K562 (cell line): ENCODE measurements around the gene CLTA. TPM values are rescaled to one million over a fixed set of nuclear protein-coding genes. Genes with fewer than 3 reads are reported as not detected.
A peak's percentile ranks its signal among the peaks of the same experiment; 100 is the strongest.

Experiments
- ATAC-seq: fragments of 200-7000 bp; cut with Tn5 transposase; 3 replicates; pipeline ENCODE4 v1.9.1; 2020; ENCODE audit warnings: moderate library complexity
- BruUV-seq: library from RNA; stranded (reverse); fragments of 400-500 nt; replicated peaks from 2 replicates; lab custom pipeline; 2021; lab: Mats Ljungman, UMichigan
- CTCF ChIA-PET: fragments of 300-600 bp; formaldehyde crosslinking; extraction: SDS; loops from one replicate; lab custom pipeline; 2021; ENCODE audit warnings: low intra/inter-chr PET ratio; lab: Yijun Ruan, JAX
- POLR2A ChIA-PET: fragments of 300-600, 350-650 bp; sonication (Branson Sonifier 250); formaldehyde crosslinking; extraction: SDS; loops from one replicate; lab custom pipeline; 2021; ENCODE audit warnings: antibody characterized with exemption, inconsistent platforms; lab: Yijun Ruan, JAX
- DNase-seq, 4 experiments: peaks; one replicate each; pipeline versions ENCODE4 v3.0.0 to v3.0.0-alpha.2; 2011 to 2018; ENCODE audit warnings: low spot score in 3 of 4, mixed read lengths in 3 of 4; ENCODE audit errors: extremely low read depth in 1 of 4
- FAIRE-seq: peaks from 2 replicates; lab custom pipeline; 2011; peaks lifted over from hg19 to GRCh38; lab: Jason Lieb, UNC
- H2AFZ ChIP-seq: 2 replicates; pipeline ENCODE4 v1.6.0; 2011; ENCODE audit warnings: low read depth, low read length, control low read depth, inconsistent platforms
- H3K27ac ChIP-seq: fragments of 200-600 bp; 3 replicates; pipeline ENCODE4 v1.8.0; 2011; ENCODE audit warnings: low read depth, mild to moderate bottlenecking, control low read depth, inconsistent platforms, low read length, moderate library complexity, mixed read lengths; ENCODE audit errors: extremely low read depth
- H3K27me3 ChIP-seq, 2 experiments: fragments of 300-600 bp in 1 of 2; 2 replicates in 1 of 2; 3 replicates in 1 of 2; pipeline versions ENCODE4 v1.6.0 to v1.8.0; 2011; ENCODE audit warnings: inconsistent platforms in 2 of 2, low read length in 2 of 2, mild to moderate bottlenecking in 1 of 2, mixed read lengths in 1 of 2, moderate library complexity in 1 of 2; ENCODE audit not compliant: control insufficient read depth in 2 of 2, insufficient read depth in 2 of 2
- H3K36me3 ChIP-seq: fragments of 300-600 bp; 3 replicates; pipeline ENCODE4 v1.8.0; 2011; ENCODE audit warnings: mild to moderate bottlenecking, low read length, inconsistent platforms; ENCODE audit not compliant: control insufficient read depth, insufficient read depth
- H3K4me1 ChIP-seq, 2 experiments: fragments of 200-600 bp in 1 of 2; replicated peaks in 1 of 2; 2 replicates in 1 of 2; 3 replicates in 1 of 2; pipeline versions ENCODE4 v1.5.1 to v1.8.0; 2011; ENCODE audit warnings: inconsistent platforms in 2 of 2, low read length in 2 of 2, mild to moderate bottlenecking in 1 of 2, mixed read lengths in 1 of 2, moderate library complexity in 1 of 2; ENCODE audit not compliant: control insufficient read depth in 2 of 2, insufficient read depth in 2 of 2
- H3K4me2 ChIP-seq: 2 replicates; pipeline ENCODE4 v1.6.1; 2011; ENCODE audit warnings: low read length, control low read depth, inconsistent platforms, mixed read lengths; ENCODE audit not compliant: insufficient read depth
- H3K4me3 ChIP-seq: fragments of 200-600 bp; sonication (generic), shearing (Covaris generic); 2 replicates; pipeline ENCODE4 v1.5.1; 2016; ENCODE audit warnings: control low read depth, inconsistent platforms
- H3K79me2 ChIP-seq: fragments of 200-600 bp; 3 replicates; pipeline ENCODE4 v1.8.0; 2011; ENCODE audit warnings: low read length, inconsistent platforms; ENCODE audit not compliant: control insufficient read depth, insufficient read depth
- H3K9ac ChIP-seq, 2 experiments: 2 replicates each; pipeline versions ENCODE4 v1.6.0 to v1.6.1; 2011; ENCODE audit warnings: low read depth in 2 of 2, low read length in 2 of 2, control low read depth in 1 of 2, inconsistent platforms in 1 of 2, mild to moderate bottlenecking in 1 of 2, mixed read lengths in 1 of 2; ENCODE audit not compliant: insufficient read depth in 1 of 2
- H3K9me1 ChIP-seq: one replicate; pipeline ENCODE4 v1.6.0; 2011; ENCODE audit warnings: inconsistent platforms, mild to moderate bottlenecking, low read length, moderate library complexity; ENCODE audit not compliant: control insufficient read depth, insufficient read depth
- H3K9me3 ChIP-seq: replicated peaks from 2 replicates; pipeline ENCODE4 v1.5.1; 2011; ENCODE audit warnings: low read depth, low read length, inconsistent platforms; ENCODE audit not compliant: control insufficient read depth, insufficient read depth
- H4K20me1 ChIP-seq: replicated peaks from 2 replicates; pipeline ENCODE4 v1.6.1; 2011; ENCODE audit warnings: low read length, inconsistent platforms, mixed read lengths; ENCODE audit not compliant: control insufficient read depth, insufficient read depth
- ARID1B ChIP-seq: fragments of 450-650 bp; IDR thresholded peaks from 2 replicates; pipeline ENCODE4 v1.6.1; 2016; ENCODE audit warnings: antibody characterized with exemption, mild to moderate bottlenecking, inconsistent platforms
- CBX3 ChIP-seq, 2 experiments: IDR thresholded peaks; 1 replicate in 1 of 2; 2 replicates in 1 of 2; pipeline ENCODE4 v1.6.1; 2012; ENCODE audit warnings: inconsistent platforms in 2 of 2, low read length in 2 of 2, borderline replicate concordance in 1 of 2, control low read depth in 1 of 2
- MCM7 ChIP-seq, 2 experiments: fragments of 450-650 bp; IDR thresholded peaks; 2 replicates each; pipeline ENCODE4 v1.6.1; 2016 to 2018
- WGBS: fragments of 100-300 bp; shearing (Covaris generic); methylation state at CpG from one replicate; pipeline ENCODE4 v1.1.6; 2016; ENCODE audit warnings: low coverage, mixed read lengths; ENCODE audit not compliant: insufficient coverage; ENCODE audit errors: missing lambda C conversion rate; 5-methylcytosine and 5-hydroxymethylcytosine counted together
- in situ Hi-C: fragments of 300-500 bp; cut with MboI; formaldehyde crosslinking; loops from 4 replicates; pipeline ENCODE4 v1.15.0; 2018; ENCODE audit warnings: inconsistent platforms, mixed read lengths
- intact Hi-C: fragments of 100-400 bp; cut with micrococcal nuclease; formaldehyde crosslinking; loops from 2 replicates; pipeline ENCODE4 v1.14.2; 2022
- polyA plus RNA-seq, 8 experiments: library from polyadenylated mRNA; depleted of rRNA in 4 of 8; stranded (reverse) in 5 of 8; unstranded in 3 of 8; fragments of >200 nt; fragmentation: Nextera tagmentation in 2 of 8; fragmentation: Illumina TruSeq in 1 of 8; extraction: Ambion mirVana in 2 of 8; extraction: Trizol in 1 of 8; gene quantifications; 2 replicates each; pipeline versions ENCODE4 v1.2.1 to v1.2.3, GENCODE V29; 2011 to 2014; ENCODE audit warnings: inconsistent platforms in 1 of 8, missing spikeins in 1 of 8
- total RNA-seq, 7 experiments: library from RNA; depleted of rRNA in 6 of 7; stranded (reverse); fragments of >200 nt in 6 of 7; fragmentation: Illumina TruSeq in 2 of 7; extraction: Trizol in 2 of 7; gene quantifications; 2 replicates each; pipeline versions ENCODE4 v1.2.1 to v1.2.3, GENCODE V29; 2011 to 2021; ENCODE audit warnings: low replicate concordance in 1 of 7
- TF ChIP-seq, protein P1 (sequence below), 2 experiments: fragments of 450-650 bp; IDR thresholded peaks; 2 replicates each; pipeline ENCODE4 v1.6.1; 2016; ENCODE audit warnings: mild to moderate bottlenecking in 2 of 2, borderline replicate concordance in 1 of 2, low read depth in 1 of 2, moderate library complexity in 1 of 2

The CLTA gene
- total and polyA plus RNA-seq, 9 of the 15 experiments (the other 6 are each of a cell fraction or from before 2014, with no cell fraction given): 37.8 to 219 (median 144) TPM

DNA sequence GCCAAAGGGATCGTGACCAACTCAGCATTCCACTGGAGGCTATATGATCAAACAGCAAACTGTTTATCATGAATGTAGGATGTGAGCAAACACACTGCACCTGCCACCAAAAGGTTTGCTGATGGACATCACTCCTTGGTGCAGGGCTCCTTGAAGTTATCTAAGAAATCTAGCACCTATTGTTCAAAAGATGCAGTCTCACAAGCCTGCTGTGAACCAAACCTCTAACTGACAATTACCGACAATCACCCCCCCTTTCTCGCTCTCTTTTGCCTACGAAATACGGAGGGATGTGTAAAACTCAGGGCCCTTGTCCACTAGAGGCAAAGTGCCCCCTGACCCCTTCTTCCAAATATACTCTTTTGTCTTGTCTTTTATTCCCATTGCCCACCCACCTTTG, 2.5 kb upstream of the CLTA start:
- Histone ChIP-seq H3K36me3 (peaks cover 5% of the 10 kb centered on the region; the same call in 2 of the 3 replicates), H3K9me3 (no peaks in the 10 kb centered on the region), H3K27me3 (no peaks in the 10 kb centered on the region), H3K27ac (no peak overlapping the region), H4K20me1 (peaks cover 20% of the 10 kb centered on the region), H2AFZ (no peak overlapping the region), H3K79me2 (peaks cover 26% of the 10 kb centered on the region)
- ATAC-seq: no peak
- 48% methylated on average over 5 of the region's 5 CpGs for WGBS
- intact Hi-C loops: no loop called here
- no TSS peak for BruUV-seq
- no peak for TF ChIP-seq MCM7 (IDR thresholded peaks at IDR 0.05)
- no peak for TF ChIP-seq CBX3 (IDR thresholded peaks at IDR 0.05; ENCODE audit: borderline replicate concordance in 1 of 2, low read length in 2 of 2)
- TF ChIP-seq, all 486 proteins: peak for 0
- H3K9me1 ChIP-seq: no peaks in the 10 kb centered on the region
- POLR2A ChIA-PET: no interaction called here
- H3K4me3 ChIP-seq: no peak overlapping the region
- no peak for DNase-seq
- no peak overlapping the region for H3K4me2 ChIP-seq
- peaks cover 3 to 12% of the 10 kb centered on the region in 2 experiments; a peak in 3 of 5 replicates for H3K4me1 ChIP-seq
- H3K9ac ChIP-seq: no peak overlapping the region
- no peak for FAIRE-seq
- CTCF ChIA-PET: no interaction called here
- in situ Hi-C loops: no loop called here

DNA sequence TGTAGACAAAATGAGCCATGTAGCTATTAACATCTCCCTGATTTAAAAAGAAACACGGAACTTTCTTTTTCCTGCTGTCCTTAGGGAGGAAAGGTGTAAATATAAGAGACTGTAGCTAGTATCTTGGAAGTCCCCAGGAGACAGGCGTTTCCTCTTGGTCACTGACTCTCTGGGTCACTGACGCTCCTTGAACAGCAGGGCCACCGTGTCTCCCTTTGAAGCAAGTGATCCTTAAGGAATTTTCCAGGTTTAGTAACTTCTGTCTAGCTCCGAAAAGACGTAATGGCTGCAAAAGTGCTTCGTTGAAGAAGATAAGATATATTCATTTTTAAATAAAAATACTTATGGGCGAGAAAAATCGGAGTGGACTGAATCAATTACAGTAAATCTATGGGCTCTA, 745 bp upstream of the CLTA start:
- Histone ChIP-seq H2AFZ (peak overlapping the region; percentile 97), H3K27me3 (no peaks in the 10 kb centered on the region), H3K36me3 (peaks cover 21% of the 10 kb centered on the region; the same call in 2 of the 3 replicates), H3K79me2 (peaks cover 42% of the 10 kb centered on the region), H4K20me1 (peaks cover 28% of the 10 kb centered on the region), H3K4me1 (peaks cover 3 to 12% of the 10 kb centered on the region in 2 experiments; a peak in 4 of 5 replicates), H3K27ac (peak overlapping the region; percentile 93), H3K4me3 (peak overlapping the region; percentile 97), H3K4me2 (peak overlapping the region; percentile 85), H3K9me3 (no peaks in the 10 kb centered on the region), H3K9me1 (no peaks in the 10 kb centered on the region), H3K9ac (peak overlapping the region; percentile 82 to 96; a peak in 3 of 4 replicates)
- no peak for ATAC-seq
- ChIA-PET CTCF (no interaction called here), POLR2A (interaction anchor here (0.6 to 2.8 kb wide), 13 partner anchors 8 to 139 kb away, joined by 3 to 13 read pairs (median 4); partner anchors contain the start of gene GNE)
- BruUV-seq: TSS peak; percentile 98
- FAIRE-seq: no peak
- 6% methylated on average over 9 of the region's 9 CpGs for WGBS
- peak in 1 of 4 experiments; percentile 33 for DNase-seq
- intact Hi-C loops: no loop called here
- in situ Hi-C loops: no loop called here
- TF ChIP-seq, protein P1, sequence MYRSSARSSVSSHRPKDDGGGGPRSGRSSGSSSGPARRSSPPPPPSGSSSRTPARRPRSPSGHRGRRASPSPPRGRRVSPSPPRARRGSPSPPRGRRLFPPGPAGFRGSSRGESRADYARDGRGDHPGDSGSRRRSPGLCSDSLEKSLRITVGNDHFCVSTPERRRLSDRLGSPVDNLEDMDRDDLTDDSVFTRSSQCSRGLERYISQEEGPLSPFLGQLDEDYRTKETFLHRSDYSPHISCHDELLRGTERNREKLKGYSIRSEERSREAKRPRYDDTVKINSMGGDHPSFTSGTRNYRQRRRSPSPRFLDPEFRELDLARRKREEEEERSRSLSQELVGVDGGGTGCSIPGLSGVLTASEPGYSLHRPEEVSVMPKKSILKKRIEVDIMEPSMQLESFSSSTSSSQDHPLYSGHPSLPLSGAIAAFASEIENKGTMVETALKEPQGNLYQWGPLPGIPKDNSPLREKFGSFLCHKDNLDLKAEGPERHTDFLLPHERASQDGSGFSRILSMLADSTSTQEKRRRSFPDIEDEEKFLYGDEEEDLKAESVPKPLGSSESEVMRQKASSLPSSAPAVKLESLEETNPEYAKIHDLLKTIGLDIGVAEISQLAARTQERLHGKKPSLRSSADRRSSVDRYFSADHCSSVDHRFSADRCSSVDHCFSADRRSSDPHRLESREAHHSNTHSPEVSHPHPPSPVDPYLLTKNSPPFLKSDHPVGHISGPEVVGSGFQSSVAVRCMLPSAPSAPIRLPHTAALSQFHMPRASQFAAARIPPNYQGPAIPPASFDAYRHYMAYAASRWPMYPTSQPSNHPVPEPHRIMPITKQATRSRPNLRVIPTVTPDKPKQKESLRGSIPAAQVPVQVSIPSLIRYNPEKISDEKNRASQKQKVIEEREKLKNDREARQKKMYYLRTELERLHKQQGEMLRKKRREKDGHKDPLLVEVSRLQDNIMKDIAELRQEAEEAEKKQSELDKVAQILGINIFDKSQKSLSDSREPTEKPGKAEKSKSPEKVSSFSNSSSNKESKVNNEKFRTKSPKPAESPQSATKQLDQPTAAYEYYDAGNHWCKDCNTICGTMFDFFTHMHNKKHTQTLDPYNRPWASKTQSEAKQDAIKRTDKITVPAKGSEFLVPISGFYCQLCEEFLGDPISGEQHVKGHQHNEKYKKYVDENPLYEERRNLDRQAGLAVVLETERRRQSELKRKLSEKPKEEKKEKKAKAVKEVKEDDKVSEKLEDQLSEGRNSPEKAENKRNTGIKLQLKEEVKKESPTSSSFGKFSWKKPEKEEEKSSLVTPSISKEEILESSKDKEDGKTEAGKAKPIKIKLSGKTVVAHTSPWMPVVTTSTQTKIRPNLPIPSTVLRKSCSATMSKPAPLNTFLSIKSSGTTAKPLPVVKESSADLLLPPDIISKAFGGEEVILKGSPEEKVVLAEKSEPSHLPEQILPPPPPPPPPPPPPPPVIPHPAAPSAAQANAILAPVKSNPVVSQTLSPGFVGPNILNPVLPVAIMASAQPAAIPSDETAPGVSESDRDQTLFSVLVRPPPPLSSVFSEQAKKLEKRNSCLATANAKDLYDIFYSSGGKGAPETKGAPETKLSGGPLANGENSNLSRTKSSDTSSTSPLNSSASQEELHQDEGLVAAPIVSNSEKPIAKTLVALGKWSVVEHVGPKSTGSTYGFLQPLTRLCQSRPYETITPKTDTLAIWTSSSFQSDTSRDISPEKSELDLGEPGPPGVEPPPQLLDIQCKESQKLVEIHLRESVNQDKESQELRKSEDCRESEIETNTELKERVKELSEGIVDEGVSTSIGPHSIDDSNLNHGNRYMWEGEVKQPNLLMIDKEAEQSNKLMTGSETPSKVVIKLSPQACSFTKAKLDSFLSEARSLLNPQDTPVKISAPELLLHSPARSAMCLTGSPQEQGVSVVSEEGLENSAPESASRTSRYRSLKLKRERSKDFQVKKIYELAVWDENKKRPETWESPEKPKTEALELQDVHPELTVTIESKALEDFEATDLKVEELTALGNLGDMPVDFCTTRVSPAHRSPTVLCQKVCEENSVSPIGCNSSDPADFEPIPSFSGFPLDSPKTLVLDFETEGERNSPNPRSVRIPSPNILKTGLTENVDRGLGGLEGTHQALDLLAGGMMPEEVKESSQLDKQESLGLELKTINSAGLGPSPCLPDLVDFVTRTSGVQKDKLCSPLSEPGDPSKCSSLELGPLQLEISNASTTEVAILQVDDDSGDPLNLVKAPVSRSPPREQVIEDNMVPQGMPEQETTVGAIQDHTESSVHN (IDR thresholded peaks at IDR 0.05; ENCODE audit: borderline replicate concordance in 1 of 2, low read depth in 1 of 2): no peak
- no peak for TF ChIP-seq ARID1B
